ENCODE results near the gene ERC2. TPM values are rescaled to one million over a fixed set of nuclear protein-coding genes. Genes with fewer than 3 reads are reported as not detected.

ERC2 gene
- total and polyA plus RNA-seq, 7 donors: 0.52 to 5.7 (median 1.2) TPM; not detected in 2

DNA sequence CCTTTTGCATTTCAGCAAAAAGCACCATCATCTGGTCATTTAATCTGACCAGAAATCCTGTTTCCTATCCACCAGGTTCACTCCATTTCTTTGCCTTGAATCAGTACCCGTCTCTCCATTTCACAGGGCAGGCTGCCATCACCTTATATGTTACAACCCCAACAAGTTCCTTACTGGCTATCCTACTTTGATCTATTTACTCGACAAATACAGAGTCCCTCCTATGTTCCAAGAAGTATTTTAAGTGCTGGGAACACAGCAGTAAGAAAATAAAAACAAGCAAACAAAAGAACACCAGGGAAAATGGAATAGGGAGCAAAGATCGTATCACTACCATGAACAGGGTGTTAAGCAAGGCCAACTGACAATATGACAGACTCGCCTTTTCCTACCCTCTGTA lies 685.9 kb downstream of the ERC2 start:
- intact Hi-C loops (cut with DNase I): no loop called here
- no peaks in the 10 kb centered on the region for H3K27me3 ChIP-seq
- H3K9me3 ChIP-seq: no peaks in the 10 kb centered on the region
- no peak for DNase-seq
- H3K4me3 ChIP-seq: no peak overlapping the region
- TF ChIP-seq, protein P1, sequence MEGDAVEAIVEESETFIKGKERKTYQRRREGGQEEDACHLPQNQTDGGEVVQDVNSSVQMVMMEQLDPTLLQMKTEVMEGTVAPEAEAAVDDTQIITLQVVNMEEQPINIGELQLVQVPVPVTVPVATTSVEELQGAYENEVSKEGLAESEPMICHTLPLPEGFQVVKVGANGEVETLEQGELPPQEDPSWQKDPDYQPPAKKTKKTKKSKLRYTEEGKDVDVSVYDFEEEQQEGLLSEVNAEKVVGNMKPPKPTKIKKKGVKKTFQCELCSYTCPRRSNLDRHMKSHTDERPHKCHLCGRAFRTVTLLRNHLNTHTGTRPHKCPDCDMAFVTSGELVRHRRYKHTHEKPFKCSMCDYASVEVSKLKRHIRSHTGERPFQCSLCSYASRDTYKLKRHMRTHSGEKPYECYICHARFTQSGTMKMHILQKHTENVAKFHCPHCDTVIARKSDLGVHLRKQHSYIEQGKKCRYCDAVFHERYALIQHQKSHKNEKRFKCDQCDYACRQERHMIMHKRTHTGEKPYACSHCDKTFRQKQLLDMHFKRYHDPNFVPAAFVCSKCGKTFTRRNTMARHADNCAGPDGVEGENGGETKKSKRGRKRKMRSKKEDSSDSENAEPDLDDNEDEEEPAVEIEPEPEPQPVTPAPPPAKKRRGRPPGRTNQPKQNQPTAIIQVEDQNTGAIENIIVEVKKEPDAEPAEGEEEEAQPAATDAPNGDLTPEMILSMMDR (IDR thresholded peaks at IDR 0.05): no peak
- no peak for TF ChIP-seq POLR2A (IDR thresholded peaks at IDR 0.05)
- no peak for TF ChIP-seq EP300 (IDR thresholded peaks at IDR 0.05)
- TF ChIP-seq POLR2AphosphoS5 (IDR thresholded peaks at IDR 0.05): no peak
- 20 to 62% methylated on average over 4 of the region's 4 CpGs for WGBS, 2 donors
- no peak overlapping the region for H3K27ac ChIP-seq
- H3K36me3 ChIP-seq: no peaks in the 10 kb centered on the region
- no peaks in the 10 kb centered on the region for H3K4me1 ChIP-seq

DNA sequence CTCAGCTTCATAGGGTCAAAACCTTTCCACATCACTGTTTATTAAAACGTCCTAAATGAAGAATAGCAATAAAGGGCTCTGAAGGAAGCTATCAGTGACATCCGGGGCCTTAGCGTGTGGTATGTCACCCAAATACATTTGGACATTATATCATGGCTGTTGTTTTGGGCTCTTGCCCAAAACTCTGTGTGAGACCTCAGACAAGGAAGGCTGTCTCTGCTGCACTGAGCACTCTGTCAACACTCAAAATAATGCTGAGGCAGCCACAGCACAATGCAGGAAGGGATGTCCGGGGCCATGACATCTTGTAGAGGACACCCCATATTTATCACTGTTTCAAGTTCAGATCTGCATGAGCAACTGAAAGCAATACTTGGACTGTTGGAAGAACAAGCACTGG lies 687.4 kb downstream of the ERC2 start:
- no peaks in the 10 kb centered on the region for H3K36me3 ChIP-seq
- no peaks in the 10 kb centered on the region for H3K9me3 ChIP-seq
- H3K4me3 ChIP-seq: no peak overlapping the region
- no peak for TF ChIP-seq EP300 (IDR thresholded peaks at IDR 0.05)
- TF ChIP-seq, protein P1 (IDR thresholded peaks at IDR 0.05): no peak
- TF ChIP-seq POLR2AphosphoS5 (IDR thresholded peaks at IDR 0.05): no peak
- TF ChIP-seq POLR2A (IDR thresholded peaks at IDR 0.05): no peak
- no peak for DNase-seq
- 81 to 91% methylated on average over 4 of the region's 4 CpGs for WGBS, 2 donors
- H3K27me3 ChIP-seq: no peaks in the 10 kb centered on the region
- intact Hi-C loops (cut with DNase I): no loop called here
- no peak overlapping the region for H3K27ac ChIP-seq
- H3K4me1 ChIP-seq: no peaks in the 10 kb centered on the region

DNA sequence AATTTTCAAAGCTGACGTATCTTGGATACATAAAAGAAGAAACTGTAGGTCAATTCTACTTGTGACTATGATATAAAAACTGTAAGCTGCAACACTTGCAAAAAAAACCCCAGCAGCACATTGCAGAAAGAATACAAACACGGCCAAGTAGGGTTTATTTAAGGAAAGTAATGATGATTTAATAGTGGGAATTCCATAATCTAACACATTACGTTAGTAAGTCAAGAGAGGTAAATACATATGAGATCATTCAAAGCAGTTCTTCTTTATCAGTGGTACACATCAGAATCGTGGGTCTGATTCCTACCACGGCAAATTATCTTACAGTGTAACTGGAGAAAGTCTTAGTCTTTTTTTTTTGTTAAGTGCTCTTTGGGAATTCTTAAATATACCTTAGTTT lies 688.7 kb downstream of the ERC2 start:
- no peak for TF ChIP-seq POLR2A (IDR thresholded peaks at IDR 0.05)
- TF ChIP-seq EP300 (IDR thresholded peaks at IDR 0.05): no peak
- TF ChIP-seq, protein P1 (IDR thresholded peaks at IDR 0.05): no peak
- TF ChIP-seq POLR2AphosphoS5 (IDR thresholded peaks at IDR 0.05): no peak
- 79 to 80% methylated on average over 5 of the region's 5 CpGs for WGBS, 2 donors
- no peaks in the 10 kb centered on the region for H3K9me3 ChIP-seq
- DNase-seq: no peak
- no peak overlapping the region for H3K4me3 ChIP-seq
- no peak overlapping the region for H3K27ac ChIP-seq
- H3K27me3 ChIP-seq: no peaks in the 10 kb centered on the region
- intact Hi-C loops (cut with DNase I): no loop called here
- no peaks in the 10 kb centered on the region for H3K36me3 ChIP-seq
- H3K4me1 ChIP-seq: no peaks in the 10 kb centered on the region

DNA sequence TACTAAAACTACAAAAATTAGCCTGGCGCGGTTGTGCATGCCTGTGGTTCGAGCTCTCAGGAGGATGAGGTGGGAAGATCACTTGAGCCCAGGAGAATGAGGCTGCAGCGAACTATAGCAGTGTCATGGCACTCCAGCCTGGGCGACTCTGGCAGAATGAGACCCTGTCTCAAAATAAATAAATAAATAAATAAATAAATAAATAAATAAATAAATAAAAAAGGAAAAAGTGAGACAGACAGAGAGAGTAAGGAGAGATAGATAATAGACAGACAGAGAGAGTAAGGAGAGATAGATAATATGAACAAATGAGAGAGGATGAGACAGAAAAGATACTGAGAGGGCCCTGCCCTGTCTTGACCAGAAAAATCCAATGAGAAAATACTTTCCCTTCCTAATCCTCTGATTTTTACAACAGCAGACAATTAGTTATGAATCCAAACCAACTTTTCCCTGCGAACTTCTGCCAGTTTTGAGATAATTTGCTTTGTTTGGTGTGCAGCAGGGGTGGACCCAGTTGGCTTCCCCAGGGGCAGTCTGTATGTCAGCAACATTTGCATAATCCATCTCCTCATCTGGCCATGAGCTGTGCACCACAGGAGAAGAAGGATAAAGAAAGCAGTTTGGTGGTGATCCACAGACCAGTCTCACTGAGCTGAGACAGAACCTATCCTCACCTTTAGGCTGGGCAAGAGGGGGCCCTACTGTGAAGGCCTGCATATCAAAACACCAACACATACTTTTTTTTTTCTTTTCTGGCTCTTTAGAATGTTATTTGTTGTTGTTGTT lies 692.7 kb downstream of the ERC2 start:
- no peaks in the 10 kb centered on the region for H3K36me3 ChIP-seq
- no peaks in the 10 kb centered on the region for H3K4me1 ChIP-seq
- no peaks in the 10 kb centered on the region for H3K27me3 ChIP-seq
- TF ChIP-seq POLR2A (IDR thresholded peaks at IDR 0.05) (no peak), POLR2AphosphoS5 (IDR thresholded peaks at IDR 0.05) (no peak)
- TF ChIP-seq, protein P1 (IDR thresholded peaks at IDR 0.05): no peak
- no peaks in the 10 kb centered on the region for H3K9me3 ChIP-seq
- H3K4me3 ChIP-seq: no peak overlapping the region
- intact Hi-C loops (cut with DNase I): no loop called here
- no peak for DNase-seq
- H3K27ac ChIP-seq: no peak overlapping the region
- 94% methylated on average over 6 of the region's 6 CpGs for WGBS, 2 donors

DNA sequence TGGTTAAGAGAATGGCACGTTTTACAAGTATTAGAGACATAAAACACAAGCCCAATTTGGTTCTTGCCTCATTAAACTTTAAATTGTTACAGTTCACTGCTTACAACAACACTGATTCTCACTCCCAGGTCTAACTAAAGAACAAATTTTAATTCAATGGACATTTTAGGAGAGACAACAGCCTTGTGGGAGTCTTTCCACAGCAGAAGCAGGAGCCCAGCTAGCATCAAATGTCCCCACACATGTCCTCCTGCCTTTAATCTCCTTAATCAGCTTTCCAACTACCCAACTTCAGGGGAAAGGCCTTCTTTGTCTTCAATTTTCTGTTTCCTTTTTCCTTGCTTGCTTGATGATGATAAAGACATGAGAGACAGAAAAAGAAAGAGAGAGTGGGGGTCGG lies 693.4 kb downstream of the ERC2 start:
- Histone ChIP-seq H3K4me3 (no peak overlapping the region), H3K27ac (no peak overlapping the region), H3K4me1 (no peaks in the 10 kb centered on the region), H3K27me3 (no peaks in the 10 kb centered on the region), H3K9me3 (no peaks in the 10 kb centered on the region), H3K36me3 (no peaks in the 10 kb centered on the region)
- no peak for TF ChIP-seq EP300 (IDR thresholded peaks at IDR 0.05)
- TF ChIP-seq POLR2AphosphoS5 (IDR thresholded peaks at IDR 0.05): no peak
- intact Hi-C loops (cut with DNase I): no loop called here
- 79 to 82% methylated on average over 2 of the region's 2 CpGs for WGBS, 2 donors
- DNase-seq: no peak
